CD4-positive, alpha-beta T cell treated with Interleukin-15 for 4 hours (primary cell): ENCODE data around the gene OR5B12.
"Not testable (repeated sequence)": the region's sequence is repeated elsewhere in the genome, so short reads cannot be mapped to it uniquely, and the experiment has no call there.

Experiments
- DNase-seq: peaks from one replicate; pipeline ENCODE4 v3.0.0-alpha.2; 2020; ENCODE audit warnings: low spot score

OR5B12 gene

GRCh38 chr11:58442136-58442535 is at the start of gene OR5B12:
Gene OR5B12 (minus strand): TSS chr11:58442236. CDS start chr11:58440151, 2,085 bp downstream.
- DNase-seq: no peak

- no peak for DNase-seq
Measured at GRCh38 chr11:58490827-58491226, 48.8 kb upstream of the OR5B12 start.

GRCh38 chr11:58487170-58487569 is 45.1 kb upstream of the OR5B12 start:
- DNase-seq: no peak

- DNase-seq: no peak
Measured at GRCh38 chr11:58485961-58486360, 43.9 kb upstream of the OR5B12 start.

- no peak for DNase-seq
Measured at GRCh38 chr11:58471892-58472291, 29.9 kb upstream of the OR5B12 start.

- DNase-seq: no peak
Measured at GRCh38 chr11:58466293-58466692, 24.3 kb upstream of the OR5B12 start.

- no peak for DNase-seq
Measured at GRCh38 chr11:58465690-58466089, 23.7 kb upstream of the OR5B12 start.

- no peak for DNase-seq
Measured at GRCh38 chr11:58451585-58451984, 9.5 kb upstream of the OR5B12 start.

- no peak for DNase-seq
Measured at GRCh38 chr11:58446294-58446693, 4.3 kb upstream of the OR5B12 start.

- no peak for DNase-seq
Measured at GRCh38 chr11:58444300-58444699, 2.3 kb upstream of the OR5B12 start.

GRCh38 chr11:58438486-58438885 is 3.5 kb downstream of the OR5B12 start:
- no peak for DNase-seq

GRCh38 chr11:58434217-58434616 is 7.8 kb downstream of the OR5B12 start:
- DNase-seq: no peak

- DNase-seq: no peak
Measured at GRCh38 chr11:58433638-58434203, 8.3 kb downstream of the OR5B12 start.

GRCh38 chr11:58429273-58429672 is 12.8 kb downstream of the OR5B12 start:
- DNase-seq: no peak

GRCh38 chr11:58428021-58428420 is 14.0 kb downstream of the OR5B12 start, which contains the start of gene OR5B2:
Gene OR5B2 (minus strand): TSS chr11:58428121. CDS start chr11:58423261, 4,860 bp downstream.
- no peak for DNase-seq

GRCh38 chr11:58406774-58407173 is 35.3 kb downstream of the OR5B12 start, which contains the start of gene OR5B3:
Gene OR5B3 (minus strand): TSS chr11:58406874. CDS start chr11:58403409, 3,465 bp downstream.
- no peak for DNase-seq

- not testable (repeated sequence) for DNase-seq
Measured at GRCh38 chr11:58399622-58400021, 42.4 kb downstream of the OR5B12 start.

- no peak for DNase-seq
Measured at GRCh38 chr11:58395581-58395980, 46.5 kb downstream of the OR5B12 start.

- no peak for DNase-seq
Measured at GRCh38 chr11:58394195-58394594, 47.8 kb downstream of the OR5B12 start.

GRCh38 chr11:58392746-58393145 is 49.3 kb downstream of the OR5B12 start:
- DNase-seq: no peak

GRCh38 chr11:58391879-58392278 is 50.2 kb downstream of the OR5B12 start:
- no peak for DNase-seq

- DNase-seq: no peak
Measured at GRCh38 chr11:58390551-58391063, 51.4 kb downstream of the OR5B12 start.
